GM23338 (cell line): Measurements from ENCODE around the gene AP5M1. TPM values are rescaled to one million over a fixed set of nuclear protein-coding genes. Genes with fewer than 3 reads are reported as not detected.

Experiments
- ATAC-seq: fragments of 200-7000 bp; cut with Tn5 transposase; 3 replicates; pipeline ENCODE4 v1.9.1; 2020
- DNase-seq: peaks from one replicate; pipeline ENCODE4 v3.0.0-alpha.2; 2015; ENCODE audit warnings: low spot score
- H2AFZ ChIP-seq: fragments of 200-600 bp; sonication (generic); 2 replicates; pipeline ENCODE4 v1.8.0; 2016; ENCODE audit warnings: antibody characterized with exemption, mild to moderate bottlenecking, moderate library complexity
- H3F3A ChIP-seq: fragments of 200-600 bp; sonication (generic); replicated peaks from 2 replicates; pipeline ENCODE4 v1.8.0; 2017; ENCODE audit warnings: antibody characterized with exemption, mixed run types, low read depth
- H3K27ac ChIP-seq: fragments of 200-600 bp; sonication (generic); 2 replicates; pipeline ENCODE4 v1.6.1; 2016; ENCODE audit warnings: low read depth
- H3K27me3 ChIP-seq: fragments of 200-600 bp; sonication (generic); 2 replicates; pipeline ENCODE4 v1.8.0; 2016; ENCODE audit warnings: mild to moderate bottlenecking, mixed run types, moderate library complexity; ENCODE audit not compliant: insufficient read depth
- H3K36me3 ChIP-seq: fragments of 200-600 bp; sonication (generic); 2 replicates; pipeline ENCODE4 v1.8.0; 2016; ENCODE audit warnings: mild to moderate bottlenecking; ENCODE audit not compliant: insufficient read depth
- H3K4me1 ChIP-seq: fragments of 200-600 bp; sonication (generic); 2 replicates; pipeline ENCODE4 v1.8.0; 2016; ENCODE audit warnings: mild to moderate bottlenecking, moderate library complexity; ENCODE audit not compliant: insufficient read depth
- H3K4me2 ChIP-seq: fragments of 200-600 bp; sonication (generic); 2 replicates; pipeline ENCODE4 v1.7.1; 2017; ENCODE audit warnings: mixed run types
- H3K4me3 ChIP-seq: fragments of 200-600 bp; sonication (generic); 2 replicates; pipeline ENCODE4 v1.6.1; 2016; ENCODE audit warnings: mixed run types
- H3K79me2 ChIP-seq: fragments of 200-600 bp; sonication (generic); replicated peaks from 2 replicates; pipeline ENCODE4 v1.8.0; 2017; ENCODE audit warnings: mild to moderate bottlenecking; ENCODE audit not compliant: insufficient read depth
- H3K9me2 ChIP-seq: fragments of 200-600 bp; sonication (generic); 2 replicates; pipeline ENCODE4 v1.8.0; 2017; ENCODE audit not compliant: insufficient read depth
- H4K20me1 ChIP-seq: fragments of 200-600 bp; sonication (generic); replicated peaks from 2 replicates; pipeline ENCODE4 v1.8.0; 2017; ENCODE audit warnings: mild to moderate bottlenecking; ENCODE audit not compliant: insufficient read depth
- H3K27ac Mint-ChIP-seq: 2 replicates; pipeline ENCODE4 v1.8.0; 2020; ENCODE audit warnings: inconsistent platforms, mild to moderate bottlenecking, moderate library complexity, mixed read lengths
- H3K27me3 Mint-ChIP-seq: 3 replicates; pipeline ENCODE4 v1.8.0; 2022; ENCODE audit warnings: low read depth, mild to moderate bottlenecking, moderate library complexity, mixed read lengths, inconsistent platforms; ENCODE audit not compliant: insufficient read depth, poor library complexity
- H3K36me3 Mint-ChIP-seq: 3 replicates; pipeline ENCODE4 v1.8.0; 2021; ENCODE audit warnings: low read depth, mild to moderate bottlenecking, inconsistent platforms, moderate library complexity, mixed read lengths
- H3K4me1 Mint-ChIP-seq: 3 replicates; pipeline ENCODE4 v1.8.0; 2020; ENCODE audit warnings: mild to moderate bottlenecking, inconsistent platforms, mixed read lengths
- H3K4me3 Mint-ChIP-seq: 3 replicates; pipeline ENCODE4 v1.8.0; 2021; ENCODE audit warnings: moderate library complexity, mild to moderate bottlenecking, inconsistent platforms, mixed read lengths
- H3K9me3 Mint-ChIP-seq: 3 replicates; pipeline ENCODE4 v1.8.0; 2020; ENCODE audit warnings: moderate library complexity, mild to moderate bottlenecking, inconsistent platforms, mixed read lengths
- CREB1 ChIP-seq: fragments of 250-450 bp; sonication (Bioruptor Pico); IDR thresholded peaks from 2 replicates; pipeline ENCODE4 v1.5.0; 2020; ENCODE audit warnings: low read depth, mild to moderate bottlenecking, moderate library complexity
- EZH2 ChIP-seq: fragments of 200-600 bp; sonication (generic); IDR thresholded peaks from one replicate; pipeline ENCODE4 v1.8.0; 2017; ENCODE audit warnings: antibody characterized with exemption, mild to moderate bottlenecking, low read depth; ENCODE audit not compliant: unreplicated experiment
- EZH2phosphoT487 ChIP-seq: fragments of 200-600 bp; sonication (generic); IDR thresholded peaks from one replicate; pipeline ENCODE4 v1.8.1; 2018; ENCODE audit warnings: antibody characterized with exemption; ENCODE audit not compliant: unreplicated experiment
- JUNB ChIP-seq: IDR thresholded peaks from one replicate; pipeline ENCODE4 v1.6.1; 2016; ENCODE audit warnings: antibody characterized with exemption; ENCODE audit not compliant: unreplicated experiment
- NANOG ChIP-seq: IDR thresholded peaks from 2 replicates; pipeline ENCODE4 v1.6.1; 2016; ENCODE audit warnings: antibody characterized with exemption, borderline replicate concordance
- POLR2AphosphoS5 ChIP-seq: IDR thresholded peaks from 2 replicates; pipeline ENCODE4 v1.6.1; 2016; ENCODE audit warnings: antibody characterized with exemption, low read depth
- STAT1 ChIP-seq: IDR thresholded peaks from one replicate; pipeline ENCODE4 v1.6.1; 2016; ENCODE audit warnings: antibody characterized with exemption; ENCODE audit not compliant: unreplicated experiment
- ZNF114 ChIP-seq: fragments of 250-450 bp; sonication (Bioruptor Pico); IDR thresholded peaks from 2 replicates; pipeline ENCODE4 v1.5.0; 2020; ENCODE audit warnings: mild to moderate bottlenecking, moderate library complexity
- ZNF331 ChIP-seq: fragments of 250-450 bp; sonication (Bioruptor Pico); IDR thresholded peaks from 2 replicates; pipeline ENCODE4 v1.5.0; 2020; ENCODE audit warnings: low read depth, mild to moderate bottlenecking, moderate library complexity
- polyA plus RNA-seq: library from polyadenylated mRNA; unstranded; fragments of >200 nt; fragmentation: Nextera tagmentation; extraction: Ambion mirVana; gene quantifications from 2 replicates; pipeline ENCODE4 v1.2.1, GENCODE V29; 2016
- total RNA-seq: library from RNA; depleted of rRNA; stranded (reverse); fragments of >200 nt; shearing (Covaris generic); gene quantifications from 2 replicates; pipeline ENCODE4 v1.2.3, GENCODE V29; 2014
- TF ChIP-seq, protein P1 (sequence below), 2 experiments: fragments of 200-600 bp in 1 of 2; sonication (generic) in 1 of 2; conservative IDR thresholded peaks; 2 replicates each; pipeline versions ENCODE4 v1.5.1 to v1.6.1; 2016 to 2017; ENCODE audit warnings: antibody characterized with exemption in 2 of 2, low read depth in 2 of 2, mild to moderate bottlenecking in 2 of 2, moderate library complexity in 1 of 2
- TF ChIP-seq, protein P2 (sequence below): IDR thresholded peaks from one replicate; pipeline ENCODE4 v1.6.1; 2018; ENCODE audit warnings: antibody characterized with exemption; ENCODE audit not compliant: unreplicated experiment
- TF ChIP-seq, protein P3 (sequence below): fragments of 250-450 bp; sonication (Bioruptor Pico); IDR thresholded peaks from 2 replicates; pipeline ENCODE4 v1.5.0; 2020; ENCODE audit warnings: mild to moderate bottlenecking, moderate library complexity
- TF ChIP-seq, protein P4 (sequence below): IDR thresholded peaks from 2 replicates; pipeline ENCODE4 v1.6.1; 2016; ENCODE audit warnings: antibody characterized with exemption

The AP5M1 gene
- total and polyA plus RNA-seq, 2 experiments from 2014 or later, result 27.2 to 43.7 TPM

DNA sequence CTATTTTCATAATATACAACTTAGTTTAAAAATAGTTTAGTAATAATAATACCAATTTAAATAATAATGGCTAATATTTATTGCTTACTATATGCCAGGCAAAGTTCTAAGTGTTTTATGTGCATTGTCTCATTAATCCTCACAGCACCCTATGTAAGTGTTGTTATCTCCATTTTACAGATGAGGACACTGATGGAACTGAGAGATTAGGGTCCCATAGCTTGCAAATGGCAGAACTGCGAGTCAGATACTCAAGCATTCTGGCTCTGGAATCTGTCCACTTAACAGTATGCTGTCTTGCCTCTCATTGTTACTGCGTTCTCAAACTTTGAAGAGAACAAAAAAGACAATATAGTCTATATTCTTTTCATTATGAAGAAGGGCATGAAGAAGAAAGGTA, 19.0 kb downstream of the AP5M1 start:
- TF ChIP-seq EZH2phosphoT487, result no peak
- TF ChIP-seq, protein P1, sequence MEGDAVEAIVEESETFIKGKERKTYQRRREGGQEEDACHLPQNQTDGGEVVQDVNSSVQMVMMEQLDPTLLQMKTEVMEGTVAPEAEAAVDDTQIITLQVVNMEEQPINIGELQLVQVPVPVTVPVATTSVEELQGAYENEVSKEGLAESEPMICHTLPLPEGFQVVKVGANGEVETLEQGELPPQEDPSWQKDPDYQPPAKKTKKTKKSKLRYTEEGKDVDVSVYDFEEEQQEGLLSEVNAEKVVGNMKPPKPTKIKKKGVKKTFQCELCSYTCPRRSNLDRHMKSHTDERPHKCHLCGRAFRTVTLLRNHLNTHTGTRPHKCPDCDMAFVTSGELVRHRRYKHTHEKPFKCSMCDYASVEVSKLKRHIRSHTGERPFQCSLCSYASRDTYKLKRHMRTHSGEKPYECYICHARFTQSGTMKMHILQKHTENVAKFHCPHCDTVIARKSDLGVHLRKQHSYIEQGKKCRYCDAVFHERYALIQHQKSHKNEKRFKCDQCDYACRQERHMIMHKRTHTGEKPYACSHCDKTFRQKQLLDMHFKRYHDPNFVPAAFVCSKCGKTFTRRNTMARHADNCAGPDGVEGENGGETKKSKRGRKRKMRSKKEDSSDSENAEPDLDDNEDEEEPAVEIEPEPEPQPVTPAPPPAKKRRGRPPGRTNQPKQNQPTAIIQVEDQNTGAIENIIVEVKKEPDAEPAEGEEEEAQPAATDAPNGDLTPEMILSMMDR (conservative IDR thresholded peaks at IDR 0.05; ENCODE audit: low read depth in 2 of 2), result no peak
- TF ChIP-seq STAT1, result no peak
- TF ChIP-seq, protein P2, sequence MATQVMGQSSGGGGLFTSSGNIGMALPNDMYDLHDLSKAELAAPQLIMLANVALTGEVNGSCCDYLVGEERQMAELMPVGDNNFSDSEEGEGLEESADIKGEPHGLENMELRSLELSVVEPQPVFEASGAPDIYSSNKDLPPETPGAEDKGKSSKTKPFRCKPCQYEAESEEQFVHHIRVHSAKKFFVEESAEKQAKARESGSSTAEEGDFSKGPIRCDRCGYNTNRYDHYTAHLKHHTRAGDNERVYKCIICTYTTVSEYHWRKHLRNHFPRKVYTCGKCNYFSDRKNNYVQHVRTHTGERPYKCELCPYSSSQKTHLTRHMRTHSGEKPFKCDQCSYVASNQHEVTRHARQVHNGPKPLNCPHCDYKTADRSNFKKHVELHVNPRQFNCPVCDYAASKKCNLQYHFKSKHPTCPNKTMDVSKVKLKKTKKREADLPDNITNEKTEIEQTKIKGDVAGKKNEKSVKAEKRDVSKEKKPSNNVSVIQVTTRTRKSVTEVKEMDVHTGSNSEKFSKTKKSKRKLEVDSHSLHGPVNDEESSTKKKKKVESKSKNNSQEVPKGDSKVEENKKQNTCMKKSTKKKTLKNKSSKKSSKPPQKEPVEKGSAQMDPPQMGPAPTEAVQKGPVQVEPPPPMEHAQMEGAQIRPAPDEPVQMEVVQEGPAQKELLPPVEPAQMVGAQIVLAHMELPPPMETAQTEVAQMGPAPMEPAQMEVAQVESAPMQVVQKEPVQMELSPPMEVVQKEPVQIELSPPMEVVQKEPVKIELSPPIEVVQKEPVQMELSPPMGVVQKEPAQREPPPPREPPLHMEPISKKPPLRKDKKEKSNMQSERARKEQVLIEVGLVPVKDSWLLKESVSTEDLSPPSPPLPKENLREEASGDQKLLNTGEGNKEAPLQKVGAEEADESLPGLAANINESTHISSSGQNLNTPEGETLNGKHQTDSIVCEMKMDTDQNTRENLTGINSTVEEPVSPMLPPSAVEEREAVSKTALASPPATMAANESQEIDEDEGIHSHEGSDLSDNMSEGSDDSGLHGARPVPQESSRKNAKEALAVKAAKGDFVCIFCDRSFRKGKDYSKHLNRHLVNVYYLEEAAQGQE, result no peak
- TF ChIP-seq POLR2AphosphoS5, result no peak
- TF ChIP-seq, protein P3, sequence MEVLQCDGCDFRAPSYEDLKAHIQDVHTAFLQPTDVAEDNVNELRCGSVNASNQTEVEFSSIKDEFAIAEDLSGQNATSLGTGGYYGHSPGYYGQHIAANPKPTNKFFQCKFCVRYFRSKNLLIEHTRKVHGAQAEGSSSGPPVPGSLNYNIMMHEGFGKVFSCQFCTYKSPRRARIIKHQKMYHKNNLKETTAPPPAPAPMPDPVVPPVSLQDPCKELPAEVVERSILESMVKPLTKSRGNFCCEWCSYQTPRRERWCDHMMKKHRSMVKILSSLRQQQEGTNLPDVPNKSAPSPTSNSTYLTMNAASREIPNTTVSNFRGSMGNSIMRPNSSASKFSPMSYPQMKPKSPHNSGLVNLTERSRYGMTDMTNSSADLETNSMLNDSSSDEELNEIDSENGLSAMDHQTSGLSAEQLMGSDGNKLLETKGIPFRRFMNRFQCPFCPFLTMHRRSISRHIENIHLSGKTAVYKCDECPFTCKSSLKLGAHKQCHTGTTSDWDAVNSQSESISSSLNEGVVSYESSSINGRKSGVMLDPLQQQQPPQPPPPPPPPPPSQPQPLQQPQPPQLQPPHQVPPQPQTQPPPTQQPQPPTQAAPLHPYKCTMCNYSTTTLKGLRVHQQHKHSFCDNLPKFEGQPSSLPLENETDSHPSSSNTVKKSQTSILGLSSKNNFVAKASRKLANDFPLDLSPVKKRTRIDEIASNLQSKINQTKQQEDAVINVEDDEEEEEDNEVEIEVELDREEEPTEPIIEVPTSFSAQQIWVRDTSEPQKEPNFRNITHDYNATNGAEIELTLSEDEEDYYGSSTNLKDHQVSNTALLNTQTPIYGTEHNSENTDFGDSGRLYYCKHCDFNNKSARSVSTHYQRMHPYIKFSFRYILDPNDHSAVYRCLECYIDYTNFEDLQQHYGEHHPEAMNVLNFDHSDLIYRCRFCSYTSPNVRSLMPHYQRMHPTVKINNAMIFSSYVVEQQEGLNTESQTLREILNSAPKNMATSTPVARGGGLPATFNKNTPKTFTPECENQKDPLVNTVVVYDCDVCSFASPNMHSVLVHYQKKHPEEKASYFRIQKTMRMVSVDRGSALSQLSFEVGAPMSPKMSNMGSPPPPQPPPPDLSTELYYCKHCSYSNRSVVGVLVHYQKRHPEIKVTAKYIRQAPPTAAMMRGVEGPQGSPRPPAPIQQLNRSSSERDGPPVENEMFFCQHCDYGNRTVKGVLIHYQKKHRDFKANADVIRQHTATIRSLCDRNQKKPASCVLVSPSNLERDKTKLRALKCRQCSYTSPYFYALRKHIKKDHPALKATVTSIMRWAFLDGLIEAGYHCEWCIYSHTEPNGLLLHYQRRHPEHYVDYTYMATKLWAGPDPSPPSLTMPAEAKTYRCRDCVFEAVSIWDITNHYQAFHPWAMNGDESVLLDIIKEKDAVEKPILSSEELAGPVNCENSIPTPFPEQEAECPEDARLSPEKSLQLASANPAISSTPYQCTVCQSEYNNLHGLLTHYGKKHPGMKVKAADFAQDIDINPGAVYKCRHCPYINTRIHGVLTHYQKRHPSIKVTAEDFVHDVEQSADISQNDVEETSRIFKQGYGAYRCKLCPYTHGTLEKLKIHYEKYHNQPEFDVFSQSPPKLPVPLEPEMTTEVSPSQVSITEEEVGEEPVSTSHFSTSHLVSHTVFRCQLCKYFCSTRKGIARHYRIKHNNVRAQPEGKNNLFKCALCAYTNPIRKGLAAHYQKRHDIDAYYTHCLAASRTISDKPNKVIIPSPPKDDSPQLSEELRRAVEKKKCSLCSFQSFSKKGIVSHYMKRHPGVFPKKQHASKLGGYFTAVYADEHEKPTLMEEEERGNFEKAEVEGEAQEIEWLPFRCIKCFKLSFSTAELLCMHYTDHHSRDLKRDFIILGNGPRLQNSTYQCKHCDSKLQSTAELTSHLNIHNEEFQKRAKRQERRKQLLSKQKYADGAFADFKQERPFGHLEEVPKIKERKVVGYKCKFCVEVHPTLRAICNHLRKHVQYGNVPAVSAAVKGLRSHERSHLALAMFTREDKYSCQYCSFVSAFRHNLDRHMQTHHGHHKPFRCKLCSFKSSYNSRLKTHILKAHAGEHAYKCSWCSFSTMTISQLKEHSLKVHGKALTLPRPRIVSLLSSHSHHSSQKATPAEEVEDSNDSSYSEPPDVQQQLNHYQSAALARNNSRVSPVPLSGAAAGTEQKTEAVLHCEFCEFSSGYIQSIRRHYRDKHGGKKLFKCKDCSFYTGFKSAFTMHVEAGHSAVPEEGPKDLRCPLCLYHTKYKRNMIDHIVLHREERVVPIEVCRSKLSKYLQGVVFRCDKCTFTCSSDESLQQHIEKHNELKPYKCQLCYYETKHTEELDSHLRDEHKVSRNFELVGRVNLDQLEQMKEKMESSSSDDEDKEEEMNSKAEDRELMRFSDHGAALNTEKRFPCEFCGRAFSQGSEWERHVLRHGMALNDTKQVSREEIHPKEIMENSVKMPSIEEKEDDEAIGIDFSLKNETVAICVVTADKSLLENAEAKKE, result no peak
- TF ChIP-seq ZNF114, result no peak
- TF ChIP-seq ZNF331 (CRISPR knock-in tag), result no peak
- no peak for TF ChIP-seq JUNB
- TF ChIP-seq EZH2, result no peak
- TF ChIP-seq NANOG, result no peak
- TF ChIP-seq, protein P4, sequence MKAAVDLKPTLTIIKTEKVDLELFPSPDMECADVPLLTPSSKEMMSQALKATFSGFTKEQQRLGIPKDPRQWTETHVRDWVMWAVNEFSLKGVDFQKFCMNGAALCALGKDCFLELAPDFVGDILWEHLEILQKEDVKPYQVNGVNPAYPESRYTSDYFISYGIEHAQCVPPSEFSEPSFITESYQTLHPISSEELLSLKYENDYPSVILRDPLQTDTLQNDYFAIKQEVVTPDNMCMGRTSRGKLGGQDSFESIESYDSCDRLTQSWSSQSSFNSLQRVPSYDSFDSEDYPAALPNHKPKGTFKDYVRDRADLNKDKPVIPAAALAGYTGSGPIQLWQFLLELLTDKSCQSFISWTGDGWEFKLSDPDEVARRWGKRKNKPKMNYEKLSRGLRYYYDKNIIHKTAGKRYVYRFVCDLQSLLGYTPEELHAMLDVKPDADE, result no peak
- no peak for TF ChIP-seq CREB1 (CRISPR knock-in tag)
- H3F3A ChIP-seq, result no peaks in the 10 kb centered on the region
- ATAC-seq, result no peak
- H3K4me1 Mint-ChIP-seq, result no peaks in the 10 kb centered on the region; the same call in 2 of the 3 replicates
- no peaks in the 10 kb centered on the region for H3K9me2 ChIP-seq
- H3K36me3 Mint-ChIP-seq, result peaks cover 12% of the 10 kb centered on the region; the same call in 2 of the 3 replicates
- peaks cover 11% of the 10 kb centered on the region; the same call in 1 of the 2 replicates for H3K36me3 ChIP-seq
- H2AFZ ChIP-seq, result no peak overlapping the region
- H3K27ac Mint-ChIP-seq, result no peak overlapping the region
- no peaks in the 10 kb centered on the region for H3K27me3 ChIP-seq
- H3K27me3 Mint-ChIP-seq, result no peaks in the 10 kb centered on the region
- H3K9me3 Mint-ChIP-seq, result no peaks in the 10 kb centered on the region
- peaks cover 9% of the 10 kb centered on the region; the same call in 1 of the 2 replicates for H3K4me1 ChIP-seq
- no peak overlapping the region for H3K4me2 ChIP-seq
- H3K4me3 ChIP-seq, result no peak overlapping the region
- H3K4me3 Mint-ChIP-seq, result no peak overlapping the region
- 0 out of 2 replicates have a peak, but pooled peaks cover 5% of the 10 kb centered on the region for H4K20me1 ChIP-seq
- DNase-seq, result no peak
- no peak overlapping the region for H3K27ac ChIP-seq
- H3K79me2 ChIP-seq, result no peaks in the 10 kb centered on the region
